Measurements from ENCODE around the gene SLC35A2. TPM values are rescaled to one million over a fixed set of nuclear protein-coding genes. Genes with fewer than 3 reads are reported as not detected.

SLC35A2 gene
- 10 to 100 TPM in 5 of 6 donors, 1 to 10 TPM in 1; 5.2 to 32.0 (median 23.3) TPM for total RNA-seq

DNA sequence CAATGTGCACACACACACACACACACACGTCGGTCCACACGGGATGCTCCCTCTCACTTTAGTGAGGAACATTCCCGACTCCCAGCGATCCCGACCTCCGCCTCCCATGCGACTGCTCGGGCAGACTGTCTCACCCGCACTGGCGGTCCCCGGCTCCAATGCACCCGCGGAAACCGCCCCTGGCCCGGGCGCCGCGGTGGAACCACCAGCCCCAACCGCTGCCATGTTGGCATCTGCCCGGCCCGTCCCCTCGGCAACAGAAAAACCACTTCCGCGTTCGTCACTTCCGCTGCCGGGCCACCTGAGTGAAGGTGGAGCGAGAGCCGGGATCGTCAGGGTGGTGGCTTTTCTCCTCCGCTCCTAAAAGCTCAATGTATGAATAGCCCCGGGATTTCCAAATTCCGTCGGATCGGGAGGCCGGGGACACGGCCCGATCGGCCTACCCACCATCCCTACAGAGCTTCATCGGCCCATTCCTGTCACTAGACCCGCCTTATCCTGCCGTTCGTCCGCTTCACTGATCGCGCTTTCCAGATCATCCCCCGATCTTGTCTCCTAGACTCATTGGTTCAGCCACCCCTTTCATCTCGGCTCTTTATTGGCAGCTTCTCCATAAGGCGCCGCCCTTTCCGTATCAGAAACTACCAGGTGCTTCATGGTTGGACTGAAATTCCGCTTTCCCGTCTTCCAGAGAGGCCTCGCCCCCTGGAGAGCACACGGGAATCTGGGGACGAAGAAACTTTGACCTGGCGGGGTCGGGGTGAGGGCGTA, at the start of gene SLC35A2:
TSS of gene SLC35A2 (minus strand) at position 235 of the 771 bp plus-strand sequence. CDS start at position 225, 10 bp downstream.
- WGBS, 2 donors = 1 to 43% methylated on average over 42 to 53 of the region's 60 CpGs
- TF ChIP-seq, protein P1, sequence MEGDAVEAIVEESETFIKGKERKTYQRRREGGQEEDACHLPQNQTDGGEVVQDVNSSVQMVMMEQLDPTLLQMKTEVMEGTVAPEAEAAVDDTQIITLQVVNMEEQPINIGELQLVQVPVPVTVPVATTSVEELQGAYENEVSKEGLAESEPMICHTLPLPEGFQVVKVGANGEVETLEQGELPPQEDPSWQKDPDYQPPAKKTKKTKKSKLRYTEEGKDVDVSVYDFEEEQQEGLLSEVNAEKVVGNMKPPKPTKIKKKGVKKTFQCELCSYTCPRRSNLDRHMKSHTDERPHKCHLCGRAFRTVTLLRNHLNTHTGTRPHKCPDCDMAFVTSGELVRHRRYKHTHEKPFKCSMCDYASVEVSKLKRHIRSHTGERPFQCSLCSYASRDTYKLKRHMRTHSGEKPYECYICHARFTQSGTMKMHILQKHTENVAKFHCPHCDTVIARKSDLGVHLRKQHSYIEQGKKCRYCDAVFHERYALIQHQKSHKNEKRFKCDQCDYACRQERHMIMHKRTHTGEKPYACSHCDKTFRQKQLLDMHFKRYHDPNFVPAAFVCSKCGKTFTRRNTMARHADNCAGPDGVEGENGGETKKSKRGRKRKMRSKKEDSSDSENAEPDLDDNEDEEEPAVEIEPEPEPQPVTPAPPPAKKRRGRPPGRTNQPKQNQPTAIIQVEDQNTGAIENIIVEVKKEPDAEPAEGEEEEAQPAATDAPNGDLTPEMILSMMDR (IDR thresholded peaks at IDR 0.05) = no peak
- TF ChIP-seq EP300 (IDR thresholded peaks at IDR 0.05) (no peak), POLR2A (IDR thresholded peaks at IDR 0.05) (peak in 3 of 4 donors; percentile 33 to 73 (median 54)), POLR2AphosphoS5 (IDR thresholded peaks at IDR 0.05) (peak in 1 of 2 donors; percentile 80)
- DNase-seq = peak; percentile 86 to 91
- Histone ChIP-seq H3K27ac (peak within 1 kb of the TSS; percentile 81 to 89 (median 82)), H3K36me3 (peaks cover 0 to 26% (median 5%) of the 10 kb centered on the region in 4 donors), H3K9me3 (peaks cover 0 to 5% (median 0%) of the 10 kb centered on the region in 4 donors), H3K4me3 (peak within 1 kb of the TSS; percentile 52 to 85 (median 62)), H3K27me3 (no peaks in the 10 kb centered on the region), H3K4me1 (peaks cover under 1 to 20% (median 5%) of the 10 kb centered on the region in 4 donors)
- peak; percentile 79 to 93 for ATAC-seq (ENCODE audit: low FRiP score in 2 of 2)

DNA sequence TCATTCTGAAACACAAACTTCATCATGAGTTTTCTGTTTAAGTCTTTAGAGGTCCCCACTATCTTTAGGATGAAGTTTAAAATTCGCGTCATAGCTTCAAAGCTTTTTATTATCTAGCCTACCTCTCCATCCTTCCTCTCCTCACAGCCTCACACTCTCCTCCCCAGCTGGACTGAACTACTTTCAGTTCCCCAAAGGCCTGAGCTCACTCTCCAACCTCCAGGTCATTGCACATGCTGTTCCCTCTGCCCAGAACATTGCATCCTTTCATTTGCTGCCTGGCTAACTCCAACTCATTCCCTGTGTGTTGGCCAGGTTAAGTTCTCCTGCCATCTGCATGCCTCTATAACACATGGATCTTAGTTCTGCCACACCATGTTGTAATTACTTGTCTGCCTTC, 48.8 kb upstream of the SLC35A2 start:
- Histone ChIP-seq H3K4me1 (peaks cover 10 to 14% (median 11%) of the 10 kb centered on the region in 4 donors), H3K9me3 (no peaks in the 10 kb centered on the region), H3K4me3 (no peak overlapping the region), H3K27ac (no peak overlapping the region), H3K36me3 (peaks cover 0 to 6% (median 0%) of the 10 kb centered on the region in 4 donors), H3K27me3 (no peaks in the 10 kb centered on the region)
- ATAC-seq (ENCODE audit: low FRiP score in 2 of 2) = no peak
- TF ChIP-seq EP300 (IDR thresholded peaks at IDR 0.05) (no peak), POLR2A (IDR thresholded peaks at IDR 0.05) (no peak), POLR2AphosphoS5 (IDR thresholded peaks at IDR 0.05) (no peak)
- TF ChIP-seq, protein P1 (IDR thresholded peaks at IDR 0.05) = no peak
- no peak for DNase-seq
- WGBS, 2 donors = 86 to 92% methylated on average over 2 of the region's 2 CpGs

DNA sequence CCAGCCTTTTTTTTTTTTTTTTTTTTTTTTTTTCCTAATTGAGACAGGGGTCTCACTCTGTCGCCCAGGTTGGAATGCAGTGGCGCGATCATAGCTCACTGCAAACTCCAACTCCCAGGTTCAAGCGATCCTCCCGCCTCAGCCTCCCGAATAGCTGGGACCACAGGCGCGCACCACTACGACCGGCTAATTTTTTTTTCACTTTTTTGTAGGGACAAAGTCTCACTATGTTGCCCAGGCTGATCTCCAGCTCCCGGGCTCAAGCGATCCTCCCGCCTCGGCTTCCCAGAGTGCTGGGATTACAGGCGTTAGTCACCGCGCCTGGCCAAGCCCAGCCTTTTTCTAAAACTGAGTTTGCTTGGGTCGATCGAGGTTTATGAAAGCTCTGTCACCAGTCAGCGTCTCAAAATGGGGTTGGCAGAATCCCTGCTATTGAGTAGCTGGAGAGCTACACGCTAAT, 47.2 kb upstream of the SLC35A2 start:
- no peaks in the 10 kb centered on the region for H3K9me3 ChIP-seq
- H3K4me1 ChIP-seq = peaks cover 12 to 29% (median 14%) of the 10 kb centered on the region in 4 donors
- peak in 1 of 2 donors; percentile 37 for ATAC-seq (ENCODE audit: low FRiP score in 2 of 2)
- H3K4me3 ChIP-seq = peak overlapping the region; percentile 1 to 76 (median 64)
- TF ChIP-seq POLR2AphosphoS5 (IDR thresholded peaks at IDR 0.05) = no peak
- no peak for TF ChIP-seq POLR2A (IDR thresholded peaks at IDR 0.05)
- no peak for TF ChIP-seq EP300 (IDR thresholded peaks at IDR 0.05)
- TF ChIP-seq, protein P1 (IDR thresholded peaks at IDR 0.05) = no peak
- peak overlapping the region; percentile 94 to 97 (median 96) for H3K27ac ChIP-seq
- H3K27me3 ChIP-seq = no peaks in the 10 kb centered on the region
- 1 to 42% methylated on average over 14 to 20 of the region's 21 CpGs for WGBS, 2 donors
- H3K36me3 ChIP-seq = peaks cover 0 to 8% (median 0%) of the 10 kb centered on the region in 4 donors
- DNase-seq = no peak

DNA sequence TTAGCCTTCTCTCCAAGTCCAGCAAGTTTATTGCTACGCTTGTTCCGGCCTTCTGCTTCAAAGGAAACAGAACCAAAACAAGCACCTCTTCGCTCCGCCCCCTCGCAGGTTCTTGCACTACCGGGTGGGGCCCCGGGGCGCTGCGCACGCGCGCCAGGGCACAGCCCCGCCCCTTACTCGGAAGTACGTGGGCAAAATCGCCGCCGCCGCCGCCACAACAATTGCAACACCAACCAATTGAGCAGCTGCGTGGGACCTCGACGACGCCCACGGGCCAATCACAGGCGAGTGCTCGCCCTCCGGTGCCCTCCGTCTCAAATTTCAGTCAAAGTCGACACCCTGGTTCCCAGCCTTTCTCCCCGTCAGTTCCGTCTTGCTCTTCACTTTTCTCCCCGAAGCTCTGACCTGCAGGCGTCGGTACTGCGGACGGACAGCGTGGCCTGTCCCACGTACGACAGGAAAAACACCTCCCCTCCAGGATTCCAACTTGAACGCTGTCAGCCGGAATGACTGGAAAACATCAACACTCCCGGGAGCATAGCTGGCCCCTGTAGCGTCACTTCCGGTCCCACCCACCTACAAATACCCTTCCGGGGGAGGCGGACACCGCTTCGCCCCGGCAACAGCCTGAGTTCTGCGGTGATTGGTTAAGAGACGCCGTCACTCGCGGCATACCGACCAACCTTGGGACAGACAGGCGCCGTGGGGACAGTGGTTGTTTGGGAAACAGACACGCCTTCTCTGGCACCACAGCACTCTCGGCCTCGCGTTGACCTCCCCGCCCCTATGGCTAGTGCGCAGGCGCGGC, 46.6 kb upstream of the SLC35A2 start:
- Histone ChIP-seq H3K4me3 (peak overlapping the region; percentile 33 to 76 (median 64)), H3K27ac (peak overlapping the region; percentile 94 to 97 (median 96)), H3K4me1 (peaks cover 14 to 35% (median 16%) of the 10 kb centered on the region in 4 donors), H3K27me3 (no peaks in the 10 kb centered on the region), H3K9me3 (no peaks in the 10 kb centered on the region), H3K36me3 (peaks cover 0 to 8% (median 0%) of the 10 kb centered on the region in 4 donors)
- TF ChIP-seq EP300 (IDR thresholded peaks at IDR 0.05) = peak in 1 of 4 donors; percentile 16
- TF ChIP-seq, protein P1 (IDR thresholded peaks at IDR 0.05) = no peak
- peak in 3 of 4 donors; percentile 16 to 82 (median 79) for TF ChIP-seq POLR2A (IDR thresholded peaks at IDR 0.05)
- peak; percentile 77 to 94 for TF ChIP-seq POLR2AphosphoS5 (IDR thresholded peaks at IDR 0.05)
- 1 to 52% methylated on average over 28 to 57 of the region's 66 CpGs for WGBS, 2 donors
- DNase-seq (peak; percentile 96 to 97), ATAC-seq (ENCODE audit: low FRiP score in 2 of 2) (peak; percentile 95 to 96)
